Sigmoid colon (tissue), 7 donors: ENCODE measurements around the gene KLF7. TPM values are rescaled to one million over a fixed set of nuclear protein-coding genes. Genes with fewer than 3 reads are reported as not detected.
A peak's percentile ranks its signal among the peaks of the same experiment; 100 is the strongest.

Experiments
- DNase-seq: peaks from one replicate; pipeline ENCODE4 v3.0.0-alpha.2; 2019
- H3K27ac ChIP-seq, 4 donors: fragments of 200-600 bp; sonication (generic); one replicate each; pipeline ENCODE4 v1.5.1; 2016 to 2019; ENCODE audit warnings: mild to moderate bottlenecking in 1 of 4
- H3K27me3 ChIP-seq, 3 donors: fragments of 200-600 bp; sonication (generic); one replicate each; pipeline ENCODE4 v1.5.1; 2019; ENCODE audit warnings: mild to moderate bottlenecking in 1 of 3
- H3K36me3 ChIP-seq, 4 donors: fragments of 200-600 bp; sonication (generic); one replicate each; pipeline ENCODE4 v1.5.1; 2016 to 2019
- H3K4me1 ChIP-seq, 4 donors: fragments of 200-600 bp; sonication (generic); one replicate each; pipeline ENCODE4 v1.5.1; 2017 to 2019
- H3K4me3 ChIP-seq, 4 donors: fragments of 200-600 bp; sonication (generic); one replicate each; pipeline ENCODE4 v1.5.1; 2017 to 2019; ENCODE audit warnings: mild to moderate bottlenecking in 2 of 4, moderate library complexity in 1 of 4
- H3K9me3 ChIP-seq, 4 donors: fragments of 200-600 bp in 3 of 4; sonication (generic) in 3 of 4; one replicate each; pipeline versions ENCODE4 v1.5.1 to v1.6.1; 2013 to 2019
- EP300 ChIP-seq, 4 donors: sonication (generic); formaldehyde crosslinking; IDR thresholded peaks; one replicate each; pipeline ENCODE4 v1.6.1; 2017; ENCODE audit warnings: antibody characterized with exemption in 4 of 4
- POLR2A ChIP-seq, 2 donors: fragments of 450-650 bp; IDR thresholded peaks; one replicate each; pipeline ENCODE4 v1.6.1; 2016; ENCODE audit warnings: antibody characterized with exemption in 2 of 2, mild to moderate bottlenecking in 2 of 2, moderate library complexity in 2 of 2
- POLR2AphosphoS5 ChIP-seq, 4 donors: sonication (generic); formaldehyde crosslinking; IDR thresholded peaks; one replicate each; pipeline ENCODE4 v1.6.1; 2017; ENCODE audit warnings: antibody characterized with exemption in 4 of 4
- WGBS, 2 donors: extraction: QIAGEN DNeasy Blood & Tissue Kit; methylation state at CpG; one replicate each; pipeline ENCODE4 v1.1.7; 2013; 5-methylcytosine and 5-hydroxymethylcytosine counted together
- intact Hi-C: fragments of 100-400 bp; cut with DNase I; formaldehyde crosslinking; loops from one replicate; pipeline ENCODE4 v1.15.1; 2023
- polyA plus RNA-seq, 3 donors: library from polyadenylated mRNA; stranded (reverse); fragments of 200-250 nt; gene quantifications; one replicate each; pipeline ENCODE4 v1.2.3, GENCODE V29; 2013
- total RNA-seq, 4 donors: library from RNA; depleted of rRNA; stranded (reverse); fragments of >200 nt; gene quantifications; one replicate each; pipeline ENCODE4 v1.1.0, GENCODE V29; 2016
- TF ChIP-seq, protein P1 (sequence below), 4 experiments: fragments of 450-650 bp in 3 of 4; fragments of 200-600 bp in 1 of 4; IDR thresholded peaks; one replicate each; pipeline ENCODE4 v1.5.1; 2016 to 2019; ENCODE audit warnings: antibody characterized with exemption in 4 of 4, mild to moderate bottlenecking in 3 of 4, moderate library complexity in 2 of 4
- donor health status: healthy with polysubstance abuse.
- donor health status: Bipolar disorder and iron deficiency.
- donor health status: healthy.

Gene KLF7
- total and polyA plus RNA-seq, 7 donors, result 0.60 to 52.1 (median 21.2) TPM

- Histone ChIP-seq H3K27me3 (no peaks in the 10 kb centered on the region), H3K27ac (peak overlapping the region in 1 of 4 donors; percentile 31), H3K36me3 (no peaks in the 10 kb centered on the region), H3K4me1 (no peaks in the 10 kb centered on the region), H3K9me3 (no peaks in the 10 kb centered on the region), H3K4me3 (peak overlapping the region in 2 of 4 donors; percentile 4 to 17)
- WGBS, 2 donors, result 74 to 77% methylated on average over 9 of the region's 9 CpGs
- no peak for DNase-seq
- TF ChIP-seq, protein P1, sequence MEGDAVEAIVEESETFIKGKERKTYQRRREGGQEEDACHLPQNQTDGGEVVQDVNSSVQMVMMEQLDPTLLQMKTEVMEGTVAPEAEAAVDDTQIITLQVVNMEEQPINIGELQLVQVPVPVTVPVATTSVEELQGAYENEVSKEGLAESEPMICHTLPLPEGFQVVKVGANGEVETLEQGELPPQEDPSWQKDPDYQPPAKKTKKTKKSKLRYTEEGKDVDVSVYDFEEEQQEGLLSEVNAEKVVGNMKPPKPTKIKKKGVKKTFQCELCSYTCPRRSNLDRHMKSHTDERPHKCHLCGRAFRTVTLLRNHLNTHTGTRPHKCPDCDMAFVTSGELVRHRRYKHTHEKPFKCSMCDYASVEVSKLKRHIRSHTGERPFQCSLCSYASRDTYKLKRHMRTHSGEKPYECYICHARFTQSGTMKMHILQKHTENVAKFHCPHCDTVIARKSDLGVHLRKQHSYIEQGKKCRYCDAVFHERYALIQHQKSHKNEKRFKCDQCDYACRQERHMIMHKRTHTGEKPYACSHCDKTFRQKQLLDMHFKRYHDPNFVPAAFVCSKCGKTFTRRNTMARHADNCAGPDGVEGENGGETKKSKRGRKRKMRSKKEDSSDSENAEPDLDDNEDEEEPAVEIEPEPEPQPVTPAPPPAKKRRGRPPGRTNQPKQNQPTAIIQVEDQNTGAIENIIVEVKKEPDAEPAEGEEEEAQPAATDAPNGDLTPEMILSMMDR (IDR thresholded peaks at IDR 0.05), result no peak
- TF ChIP-seq POLR2AphosphoS5 (IDR thresholded peaks at IDR 0.05) (no peak), EP300 (IDR thresholded peaks at IDR 0.05) (no peak), POLR2A (IDR thresholded peaks at IDR 0.05) (no peak)
- intact Hi-C loops, result no loop called here
Measured at GRCh38 chr2:207041786-207042554, 123.8 kb downstream of the KLF7 start.

DNA sequence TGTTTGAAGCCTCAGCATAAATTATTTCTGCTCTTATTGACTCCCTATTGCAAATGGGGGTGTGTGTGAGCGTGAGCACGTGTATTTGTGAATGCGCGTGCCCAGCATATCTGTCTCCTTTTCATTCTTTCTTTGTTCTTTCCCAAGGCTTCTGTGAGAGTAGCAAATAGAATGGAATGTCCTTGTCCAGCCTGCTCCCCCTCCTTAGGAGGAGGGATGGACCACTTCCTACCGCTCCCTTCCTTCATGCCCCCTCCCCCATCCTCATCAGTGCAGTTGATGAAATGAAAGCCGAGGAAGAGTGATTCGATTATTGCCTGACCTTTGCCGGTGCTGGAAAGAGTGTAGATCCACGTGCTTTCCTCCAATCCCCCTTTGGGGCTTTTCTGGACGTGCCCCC lies 124.5 kb downstream of the KLF7 start:
- Histone ChIP-seq H3K27ac (peak overlapping the region in 1 of 4 donors; percentile 31), H3K27me3 (no peaks in the 10 kb centered on the region), H3K9me3 (no peaks in the 10 kb centered on the region), H3K4me3 (peak overlapping the region in 2 of 4 donors; percentile 4 to 17), H3K36me3 (no peaks in the 10 kb centered on the region), H3K4me1 (no peaks in the 10 kb centered on the region)
- intact Hi-C loops, result no loop called here
- TF ChIP-seq, protein P1 (IDR thresholded peaks at IDR 0.05), result no peak
- no peak for TF ChIP-seq POLR2A (IDR thresholded peaks at IDR 0.05)
- no peak for TF ChIP-seq EP300 (IDR thresholded peaks at IDR 0.05)
- TF ChIP-seq POLR2AphosphoS5 (IDR thresholded peaks at IDR 0.05), result no peak
- no peak for DNase-seq
- 65 to 67% methylated on average over 10 of the region's 10 CpGs for WGBS, 2 donors

DNA sequence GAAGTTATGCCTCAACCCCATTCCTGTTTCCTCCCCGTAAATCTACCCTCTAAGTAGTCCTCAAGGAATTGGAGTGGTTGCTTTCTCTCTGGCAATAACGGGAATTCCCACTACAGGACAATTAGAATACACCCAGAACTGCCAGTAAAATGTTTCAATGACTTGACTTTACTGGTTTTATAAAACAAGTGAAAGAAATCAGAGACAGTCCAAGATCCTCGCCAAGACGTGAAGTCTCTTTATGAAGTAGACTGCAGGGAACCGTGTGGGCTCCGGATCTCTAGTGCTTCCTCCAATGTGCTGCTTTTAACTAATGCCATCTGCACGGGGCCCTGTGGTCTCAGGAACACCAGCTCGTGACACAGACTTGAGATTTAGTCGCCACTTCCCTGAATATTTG lies 125.1 kb downstream of the KLF7 start:
- no peak for DNase-seq
- H3K4me1 ChIP-seq, result no peaks in the 10 kb centered on the region
- H3K4me3 ChIP-seq, result no peak overlapping the region
- peak overlapping the region in 1 of 4 donors; percentile 31 for H3K27ac ChIP-seq
- H3K27me3 ChIP-seq, result no peaks in the 10 kb centered on the region
- 59 to 69% methylated on average over 9 of the region's 9 CpGs for WGBS, 2 donors
- no peaks in the 10 kb centered on the region for H3K9me3 ChIP-seq
- intact Hi-C loops, result no loop called here
- TF ChIP-seq POLR2A (IDR thresholded peaks at IDR 0.05), result no peak
- no peak for TF ChIP-seq EP300 (IDR thresholded peaks at IDR 0.05)
- TF ChIP-seq POLR2AphosphoS5 (IDR thresholded peaks at IDR 0.05), result no peak
- TF ChIP-seq, protein P1 (IDR thresholded peaks at IDR 0.05), result no peak
- no peaks in the 10 kb centered on the region for H3K36me3 ChIP-seq

DNA sequence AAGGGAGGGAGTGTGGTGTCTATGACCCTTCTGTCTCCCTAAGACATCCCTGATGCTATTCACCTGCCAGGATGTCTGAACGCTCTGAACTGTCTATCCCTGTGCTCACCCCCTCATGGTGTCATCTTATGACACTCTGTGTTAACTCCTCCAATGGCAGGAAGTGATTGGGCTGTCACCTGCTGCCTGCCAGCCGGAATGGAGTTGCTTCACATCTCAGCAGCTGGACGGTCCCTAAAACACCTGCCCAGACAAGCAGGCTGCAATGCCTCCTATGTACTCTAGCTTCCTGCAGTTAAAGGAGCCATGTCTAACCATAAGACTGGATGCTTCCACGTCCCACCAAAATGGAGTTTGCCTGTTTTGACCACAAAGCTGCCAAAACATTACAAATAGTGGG lies 126.5 kb downstream of the KLF7 start:
- WGBS, 2 donors, result 43 to 73% methylated on average over 4 of the region's 4 CpGs
- no peaks in the 10 kb centered on the region for H3K36me3 ChIP-seq
- intact Hi-C loops, result no loop called here
- H3K27ac ChIP-seq, result no peak overlapping the region
- no peak for DNase-seq
- H3K27me3 ChIP-seq, result no peaks in the 10 kb centered on the region
- TF ChIP-seq POLR2AphosphoS5 (IDR thresholded peaks at IDR 0.05), result no peak
- TF ChIP-seq, protein P1 (IDR thresholded peaks at IDR 0.05), result no peak
- H3K9me3 ChIP-seq, result no peaks in the 10 kb centered on the region
- no peaks in the 10 kb centered on the region for H3K4me1 ChIP-seq
- H3K4me3 ChIP-seq, result no peak overlapping the region

DNA sequence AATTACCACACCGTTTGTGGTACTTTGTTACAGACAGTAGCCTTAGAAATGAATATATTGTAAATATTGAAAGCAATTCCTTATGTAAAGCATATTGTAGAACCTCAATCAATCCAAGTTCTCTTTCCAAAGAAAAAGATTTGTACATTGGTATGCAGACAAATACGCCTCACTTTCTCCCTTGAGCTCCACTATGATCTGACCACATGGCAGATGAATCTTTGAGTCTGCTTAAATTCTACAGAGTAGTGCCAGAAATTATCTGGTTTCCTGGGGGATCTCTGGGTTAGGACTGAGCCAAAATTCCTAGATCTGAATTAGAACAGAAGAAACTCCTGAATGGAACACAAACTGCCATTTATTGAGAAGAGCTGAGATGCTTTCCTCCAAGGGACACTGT lies 127.4 kb downstream of the KLF7 start:
- Histone ChIP-seq H3K36me3 (no peaks in the 10 kb centered on the region), H3K27me3 (no peaks in the 10 kb centered on the region), H3K27ac (no peak overlapping the region), H3K9me3 (no peaks in the 10 kb centered on the region), H3K4me3 (no peak overlapping the region), H3K4me1 (no peaks in the 10 kb centered on the region)
- no peak for DNase-seq
- intact Hi-C loops, result no loop called here
- TF ChIP-seq, protein P1 (IDR thresholded peaks at IDR 0.05), result no peak
- TF ChIP-seq POLR2A (IDR thresholded peaks at IDR 0.05) (no peak), POLR2AphosphoS5 (IDR thresholded peaks at IDR 0.05) (no peak), EP300 (IDR thresholded peaks at IDR 0.05) (no peak)
- WGBS, 2 donors, result 68 to 90% methylated on average over 2 of the region's 2 CpGs
